Measurements from ENCODE around the gene RNF187. TPM values are rescaled to one million over a fixed set of nuclear protein-coding genes. Genes with fewer than 3 reads are reported as not detected.
A peak's percentile ranks its signal among the peaks of the same experiment; 100 is the strongest.

Gene RNF187
- total and polyA plus RNA-seq, 2 experiments from 2014 or later = 52.4 to 135 TPM

- Histone ChIP-seq H3K27me3 (peaks cover 56% of the 10 kb centered on the region), H3K4me2 (peak overlapping the region; percentile 70), H3K4me3 (no peak overlapping the region), H3K9me2 (replicated peaks; ENCODE audit: insufficient read depth) (no peaks in the 10 kb centered on the region), H3K27ac (no peak overlapping the region), H3K36me3 (replicated peaks; ENCODE audit: insufficient read depth, low read depth) (no peaks in the 10 kb centered on the region), H3K9me3 (ENCODE audit: low read depth) (no peaks in the 10 kb centered on the region), H2AFZ (no peak overlapping the region), H3K4me1 (ENCODE audit: insufficient read depth) (peaks cover 8% of the 10 kb centered on the region), H3K79me2 (peaks cover 6% of the 10 kb centered on the region), H4K20me1 (ENCODE audit: insufficient read depth, poor library complexity, severe bottlenecking) (no peaks in the 10 kb centered on the region)
- 66% methylated on average over 7 of the region's 7 CpGs for WGBS (ENCODE audit: low lambda C conversion rate, missing lambda C conversion rate)
- no peak for TF ChIP-seq CTCF (IDR thresholded peaks at IDR 0.05; ENCODE audit: poor library complexity)
- TF ChIP-seq EZH2phosphoT487 (IDR thresholded peaks at IDR 0.05; ENCODE audit: low read depth, severe bottlenecking, unreplicated experiment) = no peak
- no peak for TF ChIP-seq EZH2 (IDR thresholded peaks at IDR 0.05; ENCODE audit: borderline replicate concordance)
- DNase-seq (ENCODE audit: low spot score) = no peak
These were observed 24.1 kb upstream of the RNF187 start for GRCh38 chr1:228463009-228463558.

DNA sequence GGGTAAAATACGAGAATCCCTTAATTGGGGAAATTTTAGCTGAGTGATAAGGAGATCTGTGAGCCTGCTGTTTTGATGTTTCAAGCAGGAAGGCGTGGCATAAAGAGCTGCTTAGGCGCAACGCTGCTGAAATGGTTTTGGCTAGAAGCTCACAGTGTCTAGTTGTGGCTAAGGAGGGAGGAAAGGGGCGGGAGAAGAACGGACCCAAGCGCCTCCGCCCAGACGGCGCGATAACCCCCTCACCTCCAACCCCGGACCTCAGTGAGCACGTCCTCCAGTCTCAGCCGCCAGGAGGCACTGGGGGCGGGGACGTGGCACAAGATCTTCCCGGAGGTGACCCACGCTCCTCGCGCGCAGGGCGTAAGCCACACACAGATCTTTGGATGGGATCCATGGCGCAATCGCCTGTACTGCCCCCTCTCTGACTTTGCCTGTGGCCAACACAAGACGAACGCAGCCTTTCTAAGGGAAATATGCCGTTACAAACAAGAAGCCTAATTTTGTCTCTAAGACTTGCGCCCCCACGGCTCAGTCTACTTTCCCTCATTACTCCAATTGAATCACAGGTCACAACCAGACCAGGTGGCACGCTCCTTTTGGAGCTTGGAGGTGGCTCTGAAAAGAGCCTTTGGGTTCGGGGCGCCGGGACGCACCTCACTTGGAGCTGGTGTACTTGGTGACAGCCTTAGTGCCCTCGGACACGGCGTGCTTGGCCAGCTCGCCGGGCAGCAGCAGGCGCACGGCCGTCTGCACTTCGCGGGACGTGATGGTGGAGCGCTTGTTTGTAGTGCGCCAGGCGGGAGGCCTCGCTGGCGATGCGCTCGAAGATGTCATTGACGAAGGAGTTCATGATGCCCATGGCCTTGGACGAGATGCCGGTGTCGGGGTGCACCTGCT lies 23.4 kb upstream of the RNF187 start:
- H3K27ac ChIP-seq = no peak overlapping the region
- no peak overlapping the region for H3K4me3 ChIP-seq
- no peak for TF ChIP-seq EZH2phosphoT487 (IDR thresholded peaks at IDR 0.05; ENCODE audit: low read depth, severe bottlenecking, unreplicated experiment)
- no peak for TF ChIP-seq CTCF (IDR thresholded peaks at IDR 0.05; ENCODE audit: poor library complexity)
- TF ChIP-seq EZH2 (IDR thresholded peaks at IDR 0.05; ENCODE audit: borderline replicate concordance) = no peak
- H3K27me3 ChIP-seq = peaks cover 61% of the 10 kb centered on the region
- peaks cover 6% of the 10 kb centered on the region for H3K79me2 ChIP-seq
- H2AFZ ChIP-seq = no peak overlapping the region
- H3K4me2 ChIP-seq = peak overlapping the region; percentile 70
- H3K9me3 ChIP-seq (ENCODE audit: low read depth) = no peaks in the 10 kb centered on the region
- peak; percentile 34 for DNase-seq (ENCODE audit: low spot score)
- WGBS (ENCODE audit: low lambda C conversion rate, missing lambda C conversion rate) = 4% methylated on average over 55 of the region's 56 CpGs
- H4K20me1 ChIP-seq (ENCODE audit: insufficient read depth, poor library complexity, severe bottlenecking) = no peaks in the 10 kb centered on the region
- H3K9me2 ChIP-seq (replicated peaks; ENCODE audit: insufficient read depth) = no peaks in the 10 kb centered on the region
- peaks cover 8% of the 10 kb centered on the region for H3K4me1 ChIP-seq (ENCODE audit: insufficient read depth)
- H3K36me3 ChIP-seq (replicated peaks; ENCODE audit: insufficient read depth, low read depth) = no peaks in the 10 kb centered on the region

DNA sequence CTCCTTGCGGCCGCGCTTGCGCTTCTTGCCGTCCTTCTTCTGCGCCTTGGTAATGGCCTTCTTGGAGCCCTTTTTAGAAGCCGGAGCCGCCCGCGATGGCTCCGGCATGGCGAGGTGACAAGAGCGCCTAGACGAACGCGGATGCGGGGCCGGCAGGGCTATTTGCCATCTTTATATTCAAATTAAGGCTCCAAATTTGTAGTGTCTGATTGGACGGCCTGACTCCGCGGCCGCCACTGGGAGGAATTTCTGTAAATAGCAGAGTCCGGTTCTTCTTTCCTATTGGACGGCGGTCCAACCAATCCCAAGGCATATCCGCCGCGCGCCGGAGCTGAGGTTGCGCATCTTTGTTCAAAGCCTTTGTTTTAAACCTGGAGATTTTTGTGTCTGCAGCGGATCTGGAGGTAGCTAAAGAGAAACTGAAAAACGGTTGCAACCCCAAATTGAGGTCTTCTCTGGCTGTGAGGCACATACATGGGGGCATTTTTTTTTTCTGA lies 22.6 kb upstream of the RNF187 start:
- H3K79me2 ChIP-seq = peaks cover 5% of the 10 kb centered on the region
- H3K9me2 ChIP-seq (replicated peaks; ENCODE audit: insufficient read depth) = no peaks in the 10 kb centered on the region
- peaks cover 61% of the 10 kb centered on the region for H3K27me3 ChIP-seq
- peak; percentile 84 for DNase-seq (ENCODE audit: low spot score)
- WGBS (ENCODE audit: low lambda C conversion rate, missing lambda C conversion rate) = 4% methylated on average over 33 of the region's 33 CpGs
- H3K4me3 ChIP-seq = peak overlapping the region; percentile 36
- TF ChIP-seq CTCF (IDR thresholded peaks at IDR 0.05; ENCODE audit: poor library complexity) = no peak
- no peak for TF ChIP-seq EZH2 (IDR thresholded peaks at IDR 0.05; ENCODE audit: borderline replicate concordance)
- TF ChIP-seq EZH2phosphoT487 (IDR thresholded peaks at IDR 0.05; ENCODE audit: low read depth, severe bottlenecking, unreplicated experiment) = no peak
- peak overlapping the region; percentile 53 for H2AFZ ChIP-seq
- H3K4me2 ChIP-seq = peak overlapping the region; percentile 70
- peak overlapping the region; percentile 30 for H3K27ac ChIP-seq
- no peaks in the 10 kb centered on the region for H4K20me1 ChIP-seq (ENCODE audit: insufficient read depth, poor library complexity, severe bottlenecking)
- H3K4me1 ChIP-seq (ENCODE audit: insufficient read depth) = peaks cover 6% of the 10 kb centered on the region
- H3K36me3 ChIP-seq (replicated peaks; ENCODE audit: insufficient read depth, low read depth) = no peaks in the 10 kb centered on the region
- H3K9me3 ChIP-seq (ENCODE audit: low read depth) = no peaks in the 10 kb centered on the region

All from hepatocyte (in vitro differentiated cells).